Natural killer cell (primary cell): ENCODE results near the gene TTC8. TPM values are rescaled to one million over a fixed set of nuclear protein-coding genes. Genes with fewer than 3 reads are reported as not detected.

Source experiments
- ATAC-seq, 3 donors: fragments of 150-1000 bp in 2 of 3; fragments of 200-7000 bp in 1 of 3; cut with Tn5 transposase; 1 replicate in 1 of 3; 2 replicates in 2 of 3; pipeline ENCODE4 v1.10.0; 2021; ENCODE audit warnings: mild to moderate bottlenecking in 2 of 3, moderate library complexity in 2 of 3
- DNase-seq, 2 donors: peaks; one replicate each; pipeline versions ENCODE4 v3.0.0 to v3.0.0-alpha.2; 2013 to 2021; ENCODE audit warnings: mixed read lengths in 1 of 2
- H3K27ac ChIP-seq: one replicate; pipeline ENCODE4 v1.5.1; 2013; ENCODE audit warnings: mild to moderate bottlenecking, low read length
- H3K27me3 ChIP-seq: one replicate; pipeline ENCODE4 v1.6.1; 2013; ENCODE audit warnings: low read length; ENCODE audit not compliant: control insufficient read depth, insufficient read depth
- H3K36me3 ChIP-seq: one replicate; pipeline ENCODE4 v1.6.1; 2013; ENCODE audit warnings: low read length; ENCODE audit not compliant: control insufficient read depth, insufficient read depth
- H3K4me1 ChIP-seq: one replicate; pipeline ENCODE4 v1.6.1; 2013; ENCODE audit warnings: low read length; ENCODE audit not compliant: control insufficient read depth, insufficient read depth
- H3K4me3 ChIP-seq: one replicate; pipeline ENCODE4 v1.5.1; 2013; ENCODE audit warnings: low read length
- H3K9me3 ChIP-seq: one replicate; pipeline ENCODE4 v1.6.1; 2013; ENCODE audit warnings: low read length; ENCODE audit not compliant: control insufficient read depth, insufficient read depth
- H3K27ac Mint-ChIP-seq, 2 donors: one replicate each; pipeline ENCODE4 v1.8.0; 2022; ENCODE audit warnings: mild to moderate bottlenecking in 2 of 2, mixed read lengths in 2 of 2, moderate library complexity in 1 of 2
- H3K27me3 Mint-ChIP-seq, 2 donors: one replicate each; pipeline ENCODE4 v1.8.0; 2022; ENCODE audit warnings: low read depth in 2 of 2, mixed read lengths in 2 of 2
- H3K36me3 Mint-ChIP-seq: one replicate; pipeline ENCODE4 v1.8.0; 2022; ENCODE audit warnings: mixed read lengths
- H3K4me1 Mint-ChIP-seq, 2 donors: one replicate each; pipeline ENCODE4 v1.8.0; 2022; ENCODE audit warnings: mixed read lengths in 2 of 2
- H3K4me3 Mint-ChIP-seq: one replicate; pipeline ENCODE4 v1.8.0; 2022; ENCODE audit warnings: mild to moderate bottlenecking, moderate library complexity, mixed read lengths
- H3K9me3 Mint-ChIP-seq, 2 donors: one replicate each; pipeline ENCODE4 v1.8.0; 2022; ENCODE audit warnings: mixed read lengths in 2 of 2
- WGBS: methylation state at CpG from one replicate; pipeline ENCODE4 v1.1.7; 2013; ENCODE audit warnings: missing lambda C conversion rate; ENCODE audit not compliant: insufficient coverage; 5-methylcytosine and 5-hydroxymethylcytosine counted together
- intact Hi-C: fragments of 100-400 bp; cut with micrococcal nuclease; formaldehyde crosslinking; loops from one replicate; pipeline ENCODE4 v1.14.2; 2022
- total RNA-seq, 4 donors: library from RNA; stranded (reverse); fragments of 120-200 nt in 1 of 4; gene quantifications; one replicate each; pipeline versions ENCODE4 v1.2.3 to v1.2.4, GENCODE V29; 2013 to 2022
- TF ChIP-seq, protein P1 (sequence below): fragments of 200-600 bp; IDR thresholded peaks from one replicate; pipeline ENCODE4 v1.8.0; 2022; ENCODE audit warnings: antibody characterized with exemption

Gene TTC8
- total RNA-seq, 3 donors from 2014 or later (not counting 1 experiment from before 2014, with no cell fraction given) = 1.3 to 2.4 (median 1.9) TPM

DNA sequence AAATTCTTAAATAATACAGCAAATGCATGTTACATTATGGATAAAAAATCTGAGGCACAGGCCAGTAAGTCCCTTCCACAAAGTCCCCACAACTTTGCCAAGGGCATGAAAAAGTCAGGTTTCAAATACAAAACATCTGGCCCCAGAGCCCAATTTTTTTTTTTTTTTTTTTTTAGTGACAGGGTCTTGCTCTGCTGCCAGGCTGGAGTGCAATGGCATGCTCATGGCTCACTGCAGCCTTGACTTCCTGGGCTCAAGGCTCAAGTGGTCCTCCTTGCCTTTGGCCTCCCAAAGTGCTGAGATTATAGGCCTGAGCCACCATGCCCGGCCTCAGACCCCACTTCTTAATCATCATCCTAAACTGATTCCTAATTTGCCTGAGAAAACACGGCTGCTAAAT lies 3.1 kb upstream of the TTC8 start:
- DNase-seq (no peak), ATAC-seq (no peak)
- Mint-ChIP-seq H3K27me3 (peaks cover 32 to 38% of the 10 kb centered on the region in 2 donors), H3K4me1 (peaks cover 0 to 13% of the 10 kb centered on the region in 2 donors), H3K27ac (no peak overlapping the region), H3K4me3 (no peak overlapping the region), H3K9me3 (no peaks in the 10 kb centered on the region), H3K36me3 (no peaks in the 10 kb centered on the region)
- Histone ChIP-seq H3K36me3 (no peaks in the 10 kb centered on the region), H3K27me3 (no peaks in the 10 kb centered on the region), H3K4me3 (no peak overlapping the region), H3K4me1 (peaks cover 8% of the 10 kb centered on the region), H3K27ac (no peak overlapping the region), H3K9me3 (no peaks in the 10 kb centered on the region)
- TF ChIP-seq, protein P1, sequence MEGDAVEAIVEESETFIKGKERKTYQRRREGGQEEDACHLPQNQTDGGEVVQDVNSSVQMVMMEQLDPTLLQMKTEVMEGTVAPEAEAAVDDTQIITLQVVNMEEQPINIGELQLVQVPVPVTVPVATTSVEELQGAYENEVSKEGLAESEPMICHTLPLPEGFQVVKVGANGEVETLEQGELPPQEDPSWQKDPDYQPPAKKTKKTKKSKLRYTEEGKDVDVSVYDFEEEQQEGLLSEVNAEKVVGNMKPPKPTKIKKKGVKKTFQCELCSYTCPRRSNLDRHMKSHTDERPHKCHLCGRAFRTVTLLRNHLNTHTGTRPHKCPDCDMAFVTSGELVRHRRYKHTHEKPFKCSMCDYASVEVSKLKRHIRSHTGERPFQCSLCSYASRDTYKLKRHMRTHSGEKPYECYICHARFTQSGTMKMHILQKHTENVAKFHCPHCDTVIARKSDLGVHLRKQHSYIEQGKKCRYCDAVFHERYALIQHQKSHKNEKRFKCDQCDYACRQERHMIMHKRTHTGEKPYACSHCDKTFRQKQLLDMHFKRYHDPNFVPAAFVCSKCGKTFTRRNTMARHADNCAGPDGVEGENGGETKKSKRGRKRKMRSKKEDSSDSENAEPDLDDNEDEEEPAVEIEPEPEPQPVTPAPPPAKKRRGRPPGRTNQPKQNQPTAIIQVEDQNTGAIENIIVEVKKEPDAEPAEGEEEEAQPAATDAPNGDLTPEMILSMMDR = no peak
- intact Hi-C loops = no loop called here
- WGBS = 98% methylated on average over 2 of the region's 2 CpGs

DNA sequence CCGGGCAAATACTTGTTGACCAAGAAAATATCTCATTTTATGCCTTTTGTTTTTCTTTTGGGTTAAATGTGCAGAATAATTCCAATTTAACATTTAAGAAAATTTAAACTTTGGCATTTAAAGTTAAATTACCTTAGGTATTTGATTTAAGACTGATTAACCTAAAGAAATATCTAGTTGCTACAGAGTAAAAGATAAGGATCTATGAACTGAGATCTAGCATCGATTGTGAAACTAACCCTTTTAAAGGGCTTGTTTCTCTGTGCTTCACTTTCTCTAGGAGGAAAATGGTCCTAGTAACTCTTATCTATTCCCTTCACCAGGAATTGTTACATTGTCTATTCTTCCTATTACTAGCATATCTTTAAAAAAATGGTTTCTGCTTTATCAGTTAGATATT lies 2.6 kb upstream of the TTC8 start:
- H3K27ac Mint-ChIP-seq = no peak overlapping the region
- WGBS = 81% methylated on average over 2 of the region's 2 CpGs
- no peak overlapping the region for H3K4me3 Mint-ChIP-seq
- peaks cover 32 to 38% of the 10 kb centered on the region in 2 donors for H3K27me3 Mint-ChIP-seq
- peaks cover 0 to 13% of the 10 kb centered on the region in 2 donors for H3K4me1 Mint-ChIP-seq
- no peaks in the 10 kb centered on the region for H3K9me3 ChIP-seq
- no peak overlapping the region for H3K27ac ChIP-seq
- TF ChIP-seq, protein P1 = no peak
- no peaks in the 10 kb centered on the region for H3K36me3 ChIP-seq
- peaks cover 8% of the 10 kb centered on the region for H3K4me1 ChIP-seq
- H3K36me3 Mint-ChIP-seq = no peaks in the 10 kb centered on the region
- ATAC-seq (no peak), DNase-seq (no peak)
- no peak overlapping the region for H3K4me3 ChIP-seq
- H3K9me3 Mint-ChIP-seq = no peaks in the 10 kb centered on the region
- no peaks in the 10 kb centered on the region for H3K27me3 ChIP-seq
- intact Hi-C loops = no loop called here

DNA sequence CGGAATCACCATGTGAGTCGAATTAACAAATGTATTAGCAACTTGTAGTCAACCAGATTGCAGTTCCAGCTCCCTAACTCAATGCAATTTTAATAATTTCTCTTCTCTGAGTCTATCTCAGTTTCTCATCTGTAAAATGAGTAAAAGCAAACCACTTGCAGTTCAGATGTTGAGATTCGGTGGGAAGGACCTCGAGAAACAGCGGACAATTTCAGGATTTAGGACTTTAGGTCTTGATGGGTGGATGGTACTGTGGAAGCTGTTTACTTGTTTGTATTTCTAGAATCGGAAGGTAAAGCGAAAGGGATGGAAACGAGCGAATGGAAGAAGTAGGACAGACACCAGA lies 510 bp upstream of the TTC8 start:
- H3K27me3 Mint-ChIP-seq = peaks cover 21 to 39% of the 10 kb centered on the region in 2 donors
- ATAC-seq = no peak
- H3K9me3 Mint-ChIP-seq = no peaks in the 10 kb centered on the region
- H3K36me3 ChIP-seq = no peaks in the 10 kb centered on the region
- TF ChIP-seq, protein P1 = no peak
- H3K27ac ChIP-seq = peak overlapping the region; percentile 85
- WGBS = 11% methylated on average over 9 of the region's 9 CpGs
- peak overlapping the region; percentile 87 for H3K4me3 Mint-ChIP-seq
- H3K4me1 Mint-ChIP-seq = peaks cover 0 to 13% of the 10 kb centered on the region in 2 donors
- no peak for DNase-seq
- H3K27me3 ChIP-seq = no peaks in the 10 kb centered on the region
- H3K27ac Mint-ChIP-seq = peak overlapping the region; percentile 92 to 94
- H3K4me3 ChIP-seq = peak overlapping the region; percentile 67
- peaks cover 8% of the 10 kb centered on the region for H3K4me1 ChIP-seq
- intact Hi-C loops = loop anchor here (1.0 kb wide), 1 partner anchor 32 kb away; the partner anchor contains the start of gene EML5
- no peaks in the 10 kb centered on the region for H3K36me3 Mint-ChIP-seq
- no peaks in the 10 kb centered on the region for H3K9me3 ChIP-seq

DNA sequence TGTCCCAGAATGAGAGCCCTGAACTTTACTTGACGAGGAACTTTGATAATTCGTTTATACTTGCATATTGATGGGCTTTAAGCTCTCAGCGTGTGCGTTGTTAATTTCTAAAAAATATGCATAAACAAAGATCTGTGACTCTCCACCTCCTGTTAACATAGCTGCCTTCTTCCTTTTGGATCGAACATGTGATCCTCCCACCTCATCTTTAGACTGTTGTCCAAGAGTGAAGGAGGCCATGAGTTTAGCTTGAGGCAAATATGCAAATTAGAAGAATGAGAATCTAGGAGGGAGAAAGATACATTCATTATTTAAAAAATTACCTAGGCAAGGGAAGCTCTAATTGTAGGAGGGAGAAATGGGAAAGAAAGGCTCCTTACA lies 617 bp downstream of the TTC8 start:
- peak overlapping the region; percentile 92 to 94 for H3K27ac Mint-ChIP-seq
- DNase-seq = no peak
- H3K4me3 Mint-ChIP-seq = peak overlapping the region; percentile 87
- H3K9me3 ChIP-seq = no peaks in the 10 kb centered on the region
- H3K4me1 Mint-ChIP-seq = peaks cover 0 to 13% of the 10 kb centered on the region in 2 donors
- no peak for ATAC-seq
- TF ChIP-seq, protein P1 = no peak
- no peaks in the 10 kb centered on the region for H3K27me3 ChIP-seq
- no peaks in the 10 kb centered on the region for H3K36me3 Mint-ChIP-seq
- no peak overlapping the region for H3K27ac ChIP-seq
- peak overlapping the region; percentile 67 for H3K4me3 ChIP-seq
- intact Hi-C loops = no loop called here
- no peaks in the 10 kb centered on the region for H3K36me3 ChIP-seq
- H3K27me3 Mint-ChIP-seq = peaks cover 10 to 39% of the 10 kb centered on the region in 2 donors
- 19% methylated on average over 4 of the region's 5 CpGs for WGBS
- H3K9me3 Mint-ChIP-seq = no peaks in the 10 kb centered on the region
- H3K4me1 ChIP-seq = peaks cover 8% of the 10 kb centered on the region
